ENCODE measurements around the gene POLR1H.
A peak's percentile ranks its signal among the peaks of the same experiment; 100 is the strongest.

The POLR1H gene

GRCh38 chr6:30075790-30076732, 15.0 kb downstream of the POLR1H start:
- Histone ChIP-seq H3K27ac (ENCODE audit: low read length) (no peak overlapping the region), H3K27me3 (ENCODE audit: control insufficient read depth, insufficient read depth, low read length) (peaks cover 60% of the 10 kb centered on the region), H3K4me3 (ENCODE audit: low read length) (peak overlapping the region; percentile 63)

DNA sequence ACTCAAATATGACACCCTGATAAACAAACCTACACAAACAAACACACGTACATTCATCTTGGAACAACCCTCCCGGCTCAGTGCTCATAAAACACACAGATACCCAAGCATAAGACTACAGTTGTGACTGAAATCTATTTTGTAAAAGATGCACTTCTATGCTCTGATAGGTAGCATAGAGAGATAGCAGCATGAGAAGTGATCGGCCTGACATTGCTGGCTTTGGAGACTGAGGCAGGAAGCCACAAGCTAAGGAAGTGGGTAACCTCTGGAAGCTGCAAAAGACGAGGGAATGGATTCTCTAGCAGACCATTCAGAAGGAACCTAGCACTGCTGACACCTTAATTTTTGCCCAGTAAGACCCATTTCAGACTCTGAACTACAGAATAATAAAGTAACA, 16.2 kb downstream of the POLR1H start:
- no peak overlapping the region for H3K4me3 ChIP-seq (ENCODE audit: low read length)
- H3K27ac ChIP-seq (ENCODE audit: low read length), result no peak overlapping the region
- peaks cover 60% of the 10 kb centered on the region for H3K27me3 ChIP-seq (ENCODE audit: control insufficient read depth, insufficient read depth, low read length)
- H3K36me3 ChIP-seq (ENCODE audit: control insufficient read depth, low read depth, low read length), result no peaks in the 10 kb centered on the region
- H3K4me1 ChIP-seq (ENCODE audit: control insufficient read depth, low read depth, low read length), result no peaks in the 10 kb centered on the region
- H3K9me3 ChIP-seq (ENCODE audit: control insufficient read depth, low read depth, low read length), result no peaks in the 10 kb centered on the region
- no peak overlapping the region for H3K9ac ChIP-seq (ENCODE audit: low read length)

More at GRCh38 chr6:30075790-30076732, 15.0 kb downstream of the POLR1H start:
- no peaks in the 10 kb centered on the region for H3K4me1 ChIP-seq (ENCODE audit: control insufficient read depth, low read depth, low read length)
- H3K9ac ChIP-seq (ENCODE audit: low read length), result no peak overlapping the region
- H3K36me3 ChIP-seq (ENCODE audit: control insufficient read depth, low read depth, low read length), result no peaks in the 10 kb centered on the region
- H3K9me3 ChIP-seq (ENCODE audit: control insufficient read depth, low read depth, low read length), result no peaks in the 10 kb centered on the region

GRCh38 chr6:30087876-30088275, 26.8 kb downstream of the POLR1H start:
- H3K27ac ChIP-seq (ENCODE audit: low read length), result no peak overlapping the region
- H3K36me3 ChIP-seq (ENCODE audit: control insufficient read depth, low read depth, low read length), result no peaks in the 10 kb centered on the region
- H3K4me1 ChIP-seq (ENCODE audit: control insufficient read depth, low read depth, low read length), result no peaks in the 10 kb centered on the region
- H3K9me3 ChIP-seq (ENCODE audit: control insufficient read depth, low read depth, low read length), result no peaks in the 10 kb centered on the region
- H3K27me3 ChIP-seq (ENCODE audit: control insufficient read depth, insufficient read depth, low read length), result peaks cover 6% of the 10 kb centered on the region
- H3K4me3 ChIP-seq (ENCODE audit: low read length), result no peak overlapping the region
- H3K9ac ChIP-seq (ENCODE audit: low read length), result no peak overlapping the region

- Histone ChIP-seq H3K27ac (ENCODE audit: low read length) (no peak overlapping the region), H3K4me3 (ENCODE audit: low read length) (no peak overlapping the region), H3K4me1 (ENCODE audit: control insufficient read depth, low read depth, low read length) (no peaks in the 10 kb centered on the region), H3K9ac (ENCODE audit: low read length) (no peak overlapping the region), H3K9me3 (ENCODE audit: control insufficient read depth, low read depth, low read length) (no peaks in the 10 kb centered on the region), H3K36me3 (ENCODE audit: control insufficient read depth, low read depth, low read length) (no peaks in the 10 kb centered on the region), H3K27me3 (ENCODE audit: control insufficient read depth, insufficient read depth, low read length) (peaks cover 10% of the 10 kb centered on the region)
These were observed 30.7 kb downstream of the POLR1H start for GRCh38 chr6:30091577-30092381.

- H3K36me3 ChIP-seq (ENCODE audit: control insufficient read depth, low read depth, low read length), result no peaks in the 10 kb centered on the region
- H3K27ac ChIP-seq (ENCODE audit: low read length), result no peak overlapping the region
- H3K4me1 ChIP-seq (ENCODE audit: control insufficient read depth, low read depth, low read length), result no peaks in the 10 kb centered on the region
- H3K9ac ChIP-seq (ENCODE audit: low read length), result no peak overlapping the region
- H3K9me3 ChIP-seq (ENCODE audit: control insufficient read depth, low read depth, low read length), result no peaks in the 10 kb centered on the region
- H3K27me3 ChIP-seq (ENCODE audit: control insufficient read depth, insufficient read depth, low read length), result peaks cover 22% of the 10 kb centered on the region
- no peak overlapping the region for H3K4me3 ChIP-seq (ENCODE audit: low read length)
These were observed 31.9 kb downstream of the POLR1H start for GRCh38 chr6:30092852-30093543.

GRCh38 chr6:30093951-30094661, 33.0 kb downstream of the POLR1H start:
- H3K9me3 ChIP-seq (ENCODE audit: control insufficient read depth, low read depth, low read length), result no peaks in the 10 kb centered on the region
- H3K27me3 ChIP-seq (ENCODE audit: control insufficient read depth, insufficient read depth, low read length), result peaks cover 33% of the 10 kb centered on the region
- no peak overlapping the region for H3K27ac ChIP-seq (ENCODE audit: low read length)
- no peaks in the 10 kb centered on the region for H3K36me3 ChIP-seq (ENCODE audit: control insufficient read depth, low read depth, low read length)
- no peak overlapping the region for H3K9ac ChIP-seq (ENCODE audit: low read length)
- no peak overlapping the region for H3K4me3 ChIP-seq (ENCODE audit: low read length)
- no peaks in the 10 kb centered on the region for H3K4me1 ChIP-seq (ENCODE audit: control insufficient read depth, low read depth, low read length)

DNA sequence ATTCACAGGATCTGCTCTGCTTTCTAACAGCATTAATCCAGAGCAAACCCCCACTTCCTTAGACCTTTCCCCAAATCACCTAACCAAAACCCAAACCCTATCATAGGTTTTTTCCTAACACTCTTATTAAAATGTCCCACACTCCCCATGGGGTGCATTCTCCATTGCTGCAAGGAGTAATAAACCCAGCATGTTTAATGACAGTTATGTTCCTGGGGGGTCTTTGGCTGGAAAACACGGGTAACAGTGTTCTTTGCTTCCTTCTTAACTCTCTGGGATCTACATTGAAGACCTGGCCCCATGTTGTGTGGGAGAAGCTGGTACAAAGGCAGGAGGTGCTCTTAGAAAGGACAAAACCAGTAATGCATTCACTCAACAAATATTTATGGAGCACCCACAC, 35.8 kb downstream of the POLR1H start:
- Histone ChIP-seq H3K4me3 (ENCODE audit: low read length) (no peak overlapping the region), H3K4me1 (ENCODE audit: control insufficient read depth, low read depth, low read length) (peaks cover 17% of the 10 kb centered on the region), H3K27ac (ENCODE audit: low read length) (no peak overlapping the region), H3K27me3 (ENCODE audit: control insufficient read depth, insufficient read depth, low read length) (peaks cover 55% of the 10 kb centered on the region), H3K36me3 (ENCODE audit: control insufficient read depth, low read depth, low read length) (no peaks in the 10 kb centered on the region), H3K9ac (ENCODE audit: low read length) (no peak overlapping the region), H3K9me3 (ENCODE audit: control insufficient read depth, low read depth, low read length) (no peaks in the 10 kb centered on the region)

GRCh38 chr6:30097902-30098768, 37.1 kb downstream of the POLR1H start:
- Histone ChIP-seq H3K27me3 (ENCODE audit: control insufficient read depth, insufficient read depth, low read length) (peaks cover 68% of the 10 kb centered on the region), H3K9ac (ENCODE audit: low read length) (no peak overlapping the region), H3K4me3 (ENCODE audit: low read length) (no peak overlapping the region), H3K36me3 (ENCODE audit: control insufficient read depth, low read depth, low read length) (no peaks in the 10 kb centered on the region), H3K9me3 (ENCODE audit: control insufficient read depth, low read depth, low read length) (no peaks in the 10 kb centered on the region), H3K4me1 (ENCODE audit: control insufficient read depth, low read depth, low read length) (peaks cover 17% of the 10 kb centered on the region), H3K27ac (ENCODE audit: low read length) (no peak overlapping the region)

- no peak overlapping the region for H3K9ac ChIP-seq (ENCODE audit: low read length)
These were observed 39.1 kb downstream of the POLR1H start for GRCh38 chr6:30100154-30100553.

More at GRCh38 chr6:30100154-30100553, 39.1 kb downstream of the POLR1H start:
- peaks cover 88% of the 10 kb centered on the region for H3K27me3 ChIP-seq (ENCODE audit: control insufficient read depth, insufficient read depth, low read length)
- peaks cover 17% of the 10 kb centered on the region for H3K4me1 ChIP-seq (ENCODE audit: control insufficient read depth, low read depth, low read length)
- peak overlapping the region; percentile 66 for H3K4me3 ChIP-seq (ENCODE audit: low read length)
- no peaks in the 10 kb centered on the region for H3K9me3 ChIP-seq (ENCODE audit: control insufficient read depth, low read depth, low read length)
- H3K27ac ChIP-seq (ENCODE audit: low read length), result no peak overlapping the region
- H3K36me3 ChIP-seq (ENCODE audit: control insufficient read depth, low read depth, low read length), result no peaks in the 10 kb centered on the region
